TTC549 (cell line): ENCODE results near the gene SBF2.

Experiments
- FAIRE-seq: peaks from 2 replicates; lab custom pipeline; 2012; peaks lifted over from hg19 to GRCh38; lab: Jason Lieb, UNC

The SBF2 gene

GRCh38 chr11:9888938-9889337 is 405.1 kb downstream of the SBF2 start:
- no peak for FAIRE-seq

DNA sequence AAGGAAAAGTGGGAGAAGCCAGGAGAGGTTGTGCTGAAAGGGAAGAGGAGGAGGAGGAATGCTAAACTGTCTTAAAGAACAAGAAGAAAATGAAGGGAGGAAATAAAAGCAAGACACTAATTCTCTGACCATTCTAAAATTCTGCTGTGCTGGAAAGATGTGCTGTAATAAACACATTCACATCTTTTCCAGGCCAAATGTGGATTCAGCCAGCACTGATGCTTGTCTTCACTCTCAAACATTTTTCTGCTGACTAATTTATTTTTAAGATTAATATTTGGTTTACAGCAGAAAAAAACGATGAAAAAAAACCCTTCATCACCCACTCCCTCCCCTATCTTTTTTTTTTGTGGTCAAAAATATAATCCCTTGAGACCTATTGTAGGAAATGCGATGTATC is 406.5 kb downstream of the SBF2 start:
- FAIRE-seq: no peak

- no peak for FAIRE-seq
Measured at GRCh38 chr11:9886595-9886994, 407.4 kb downstream of the SBF2 start.

- FAIRE-seq: no peak
Measured at GRCh38 chr11:9884601-9885000, 409.4 kb downstream of the SBF2 start.

DNA sequence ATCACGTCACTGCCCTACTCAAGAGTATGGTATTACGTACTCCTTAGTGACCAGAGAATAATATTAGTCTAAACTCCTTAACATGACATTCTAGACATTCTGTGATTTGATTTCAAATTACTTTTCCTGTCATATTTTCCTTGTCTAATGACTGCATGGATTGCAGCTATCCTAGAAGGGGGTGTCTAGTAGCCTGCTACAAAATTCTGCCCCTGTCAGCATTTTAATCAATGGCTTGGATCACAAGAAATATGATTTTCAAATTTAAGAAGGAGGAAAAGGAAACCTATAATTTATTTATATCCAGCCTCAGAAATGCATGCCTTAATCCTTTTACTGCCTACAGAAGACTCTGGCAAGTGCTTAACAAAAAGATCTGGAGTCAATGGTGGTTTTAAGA is 413.4 kb downstream of the SBF2 start:
- FAIRE-seq: no peak

- no peak for FAIRE-seq
Measured at GRCh38 chr11:9878936-9879335, 415.1 kb downstream of the SBF2 start.

- FAIRE-seq: no peak
Measured at GRCh38 chr11:9876331-9876730, 417.7 kb downstream of the SBF2 start.

GRCh38 chr11:9875862-9876261 is 418.2 kb downstream of the SBF2 start:
- FAIRE-seq: no peak

DNA sequence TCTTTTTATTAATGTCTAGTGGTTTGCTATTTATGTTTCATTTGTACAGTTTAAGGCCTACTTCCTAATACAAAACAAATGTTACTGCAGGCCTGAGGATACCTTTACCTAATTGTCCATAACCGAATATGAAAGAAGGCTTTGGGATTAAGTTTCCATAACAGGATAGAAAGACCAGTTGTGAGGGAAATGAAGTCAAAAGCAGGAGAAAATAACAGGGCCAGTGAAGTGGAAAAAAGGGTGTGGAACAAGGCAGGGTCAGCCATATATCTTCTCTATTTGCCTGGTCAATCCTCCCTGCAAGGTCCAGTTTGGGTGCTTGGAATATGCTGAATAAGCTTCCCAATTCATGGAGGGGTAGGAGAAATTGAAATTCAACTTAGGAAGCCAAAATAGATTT is 418.6 kb downstream of the SBF2 start:
- no peak for FAIRE-seq

GRCh38 chr11:9874466-9874865 is 419.6 kb downstream of the SBF2 start:
- FAIRE-seq: no peak

- FAIRE-seq: no peak
Measured at GRCh38 chr11:9868641-9869040, 425.4 kb downstream of the SBF2 start.

DNA sequence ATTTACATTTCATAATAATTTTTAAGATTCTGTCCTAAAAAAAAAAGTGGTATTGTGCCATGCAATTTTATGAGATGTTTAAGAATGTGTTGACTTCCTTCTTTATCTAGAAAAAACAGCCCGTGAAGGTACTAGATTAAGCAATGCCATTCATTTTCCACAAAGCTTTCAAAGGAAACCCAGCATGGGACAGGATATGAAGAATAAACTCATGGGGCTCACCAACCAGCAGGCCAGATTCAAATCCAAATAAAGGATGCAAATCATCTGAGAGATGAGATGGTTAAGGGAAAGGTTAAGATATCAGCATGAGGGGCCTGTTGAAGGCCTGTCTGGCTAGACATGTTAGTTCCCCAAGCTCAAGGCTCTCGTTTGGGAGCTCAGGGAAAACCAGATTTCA is 431.0 kb downstream of the SBF2 start:
- peak; percentile 97 for FAIRE-seq

- no peak for FAIRE-seq
Measured at GRCh38 chr11:9861860-9862725, 431.9 kb downstream of the SBF2 start.

DNA sequence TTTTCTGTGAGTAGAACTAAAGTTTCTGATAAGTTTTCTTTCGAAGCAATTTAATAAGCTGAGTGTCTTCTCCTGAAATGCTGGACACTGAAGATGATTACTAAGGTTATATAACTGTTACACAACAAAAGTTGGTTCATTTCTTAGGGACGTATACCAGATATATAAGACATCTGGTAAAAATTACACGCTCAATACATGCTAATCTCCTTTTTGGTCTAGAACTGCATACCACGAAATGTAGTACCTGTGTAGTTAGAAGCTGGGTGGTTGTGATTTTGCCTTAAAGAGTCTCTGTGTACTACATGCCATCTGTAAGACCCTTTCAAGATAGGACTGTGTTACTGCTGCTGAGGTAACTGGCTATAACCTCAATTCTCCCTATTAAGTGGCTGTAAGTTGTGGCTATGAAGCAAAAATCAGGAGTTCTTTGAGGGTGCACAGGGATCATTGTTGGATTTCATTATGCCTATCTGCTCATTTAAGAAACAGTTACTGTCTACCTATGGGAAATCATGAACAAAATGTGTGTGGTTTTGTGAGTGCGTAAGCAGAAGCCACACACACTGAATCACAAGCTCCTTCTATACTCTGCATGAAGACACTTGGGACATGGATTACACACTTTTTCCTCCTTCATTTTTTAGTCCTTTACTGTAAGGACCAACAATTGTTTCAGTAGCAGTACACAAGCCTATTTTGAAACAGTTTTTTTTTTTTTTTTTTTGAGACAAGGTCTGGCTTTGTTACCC is 434.3 kb downstream of the SBF2 start:
- no peak for FAIRE-seq

DNA sequence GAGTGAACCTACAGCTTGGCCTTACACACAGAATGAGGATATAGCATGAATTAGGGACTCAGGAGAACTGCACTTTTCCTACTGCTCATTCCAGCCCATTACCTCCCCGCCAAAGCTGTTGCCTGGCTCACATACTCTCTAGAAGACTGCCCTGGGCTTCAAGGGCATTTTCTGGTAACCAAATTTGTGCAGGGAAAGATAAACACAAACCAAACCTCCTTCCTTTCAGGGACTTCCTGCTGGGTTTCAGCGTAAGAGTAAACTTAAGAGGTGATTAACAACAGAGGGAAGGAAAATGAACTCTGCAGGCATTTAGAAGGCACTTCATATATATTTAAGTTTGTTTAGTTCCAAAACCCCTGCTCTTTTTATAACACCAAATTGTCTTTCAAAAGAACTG is 435.2 kb downstream of the SBF2 start:
- FAIRE-seq: peak; percentile 93

GRCh38 chr11:9858218-9858617 is 435.8 kb downstream of the SBF2 start:
- no peak for FAIRE-seq

DNA sequence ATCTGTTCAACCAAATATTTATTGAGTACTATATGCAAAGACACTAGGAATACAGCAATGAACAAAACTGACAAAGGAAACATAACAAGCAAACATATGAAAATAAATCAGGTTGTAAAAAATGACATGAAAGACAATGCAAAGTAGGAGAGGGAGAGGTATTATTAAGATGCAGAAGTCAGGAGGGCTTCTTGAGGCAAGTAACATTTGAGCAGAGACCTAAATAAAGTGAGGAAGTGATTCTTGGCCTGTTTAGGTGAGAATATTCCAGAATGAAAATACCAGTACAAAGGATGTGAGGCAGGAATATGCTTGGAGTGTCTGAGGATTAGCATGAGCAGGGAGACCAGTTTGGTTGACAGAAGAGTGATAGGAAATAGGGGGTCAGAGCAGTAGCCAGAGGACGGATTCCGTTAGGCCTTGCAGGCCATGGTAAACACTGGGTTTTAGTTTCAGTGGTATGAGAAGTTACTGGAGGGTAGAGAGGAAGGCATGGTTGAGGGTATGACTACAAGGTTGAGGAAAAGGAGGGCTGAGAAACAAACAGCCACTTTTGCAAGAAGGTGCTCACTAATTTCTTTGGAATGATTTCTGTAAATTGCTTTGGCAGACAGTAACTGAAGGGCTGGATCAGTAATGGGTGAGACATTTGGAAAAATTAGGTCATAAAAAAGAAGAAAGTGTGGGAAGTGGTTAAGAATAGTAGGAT is 438.3 kb downstream of the SBF2 start:
- no peak for FAIRE-seq

DNA sequence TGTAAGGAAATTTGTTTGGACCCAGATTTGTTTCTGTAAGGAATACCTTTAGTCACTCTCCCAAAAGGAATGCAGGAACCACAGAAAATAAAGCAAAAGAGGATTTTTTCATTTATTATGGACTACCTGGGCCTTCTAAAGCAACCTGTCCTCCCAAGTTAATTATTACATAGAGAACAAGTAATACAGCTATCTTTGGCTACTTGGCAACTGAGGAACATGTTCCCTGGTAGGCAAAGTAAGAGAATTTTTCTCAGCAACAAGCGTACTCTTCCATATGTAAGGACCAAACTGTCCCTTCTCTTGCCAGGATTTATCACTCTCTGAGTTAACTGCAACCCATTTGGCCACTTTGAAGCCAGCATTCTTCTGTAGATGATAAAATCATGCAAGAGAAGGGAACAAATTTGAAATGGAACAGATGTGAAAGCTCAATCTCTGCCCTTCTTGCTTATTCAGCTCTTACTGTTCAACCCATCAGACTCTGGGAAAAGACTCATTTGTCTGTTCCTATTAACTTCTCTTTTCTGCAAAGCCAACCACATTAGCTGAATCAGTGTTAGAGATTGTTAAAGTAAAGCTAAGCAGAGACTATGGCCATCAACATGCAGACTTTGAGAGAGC is 440.0 kb downstream of the SBF2 start:
- no peak for FAIRE-seq

DNA sequence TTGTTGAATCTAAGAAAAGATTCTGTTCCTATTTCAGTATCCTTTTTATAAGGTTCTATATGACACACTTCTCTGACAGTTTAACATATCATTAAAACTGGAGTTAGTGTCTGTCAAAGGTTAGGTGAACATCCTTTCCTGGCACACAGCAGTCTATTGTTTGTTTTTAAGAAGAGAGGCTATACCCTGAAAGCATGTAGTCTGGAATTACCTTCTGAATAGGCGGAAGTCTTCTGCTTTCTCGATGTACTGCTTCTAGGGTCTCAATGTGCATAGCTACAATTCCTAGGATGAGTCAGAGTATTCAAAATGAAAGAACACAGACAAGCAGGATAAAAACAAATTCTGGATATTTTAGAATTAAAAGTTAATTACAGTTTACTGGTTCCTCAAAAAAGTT is 441.6 kb downstream of the SBF2 start:
- FAIRE-seq: no peak

- no peak for FAIRE-seq
Measured at GRCh38 chr11:9851366-9851765, 442.7 kb downstream of the SBF2 start.

- no peak for FAIRE-seq
Measured at GRCh38 chr11:9850224-9850895, 443.7 kb downstream of the SBF2 start.

DNA sequence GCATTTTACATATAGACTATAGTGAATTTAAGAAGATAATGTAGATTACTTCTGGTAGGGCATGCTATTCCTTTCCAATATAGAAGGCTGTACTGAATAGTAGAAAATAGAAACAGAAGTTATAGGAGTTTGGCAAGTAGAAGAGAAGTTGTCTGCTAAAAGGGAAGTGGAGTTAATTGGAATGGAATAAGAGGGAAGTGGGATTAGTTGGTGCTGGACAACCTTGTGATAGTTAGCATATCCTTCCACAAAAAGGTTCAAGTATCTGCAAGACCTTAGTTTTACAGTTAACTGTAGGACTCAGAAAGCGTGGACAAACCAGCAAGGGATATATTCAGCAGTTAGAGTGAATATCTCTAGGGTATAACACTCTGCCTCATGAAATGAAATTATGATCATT is 444.6 kb downstream of the SBF2 start:
- FAIRE-seq: no peak
